ENCODE data around the gene RNASE8.

Gene RNASE8

DNA sequence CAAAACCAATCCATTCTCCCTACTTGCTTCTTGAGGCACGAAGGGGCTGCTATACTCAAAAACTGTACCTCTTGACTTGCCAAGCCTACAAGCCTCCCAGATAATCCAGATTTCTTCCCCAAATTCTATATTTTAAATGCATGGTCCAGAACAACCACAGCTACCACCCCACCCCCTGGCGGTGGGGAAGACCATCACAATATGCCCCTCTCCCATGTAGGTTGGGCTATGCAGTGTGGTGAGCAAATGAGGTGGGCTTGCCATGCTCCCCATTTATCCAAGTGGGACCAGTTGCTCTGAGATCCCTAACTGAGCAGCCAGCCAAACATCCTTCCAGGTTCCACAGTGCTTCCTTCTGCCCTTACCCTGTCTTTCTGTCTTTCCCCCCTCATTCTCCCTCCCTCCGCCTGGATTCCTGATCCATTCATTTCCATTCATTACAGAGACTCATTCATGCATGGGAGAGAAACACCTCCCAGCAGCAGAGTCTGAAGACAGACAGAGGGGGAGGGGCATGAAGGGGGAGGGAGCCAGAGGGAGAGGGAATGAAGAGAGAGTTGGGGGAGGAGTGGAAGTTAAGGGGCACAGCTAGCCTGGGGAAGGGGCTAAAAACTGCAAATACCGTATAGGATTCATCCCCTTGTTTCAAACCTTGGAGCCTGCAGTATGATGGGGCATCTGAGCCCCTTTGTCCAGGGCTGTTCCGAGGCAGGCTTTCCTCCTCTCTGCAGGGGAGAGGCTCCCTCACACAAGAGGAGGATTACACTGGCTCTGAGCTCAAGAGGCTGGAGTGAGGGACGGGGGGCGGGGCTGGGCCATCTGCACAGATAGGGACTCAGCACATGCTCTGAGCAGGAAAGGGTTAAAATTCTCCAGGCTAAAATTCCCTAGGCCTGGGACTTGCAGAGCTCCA is 36.4 kb downstream of the RNASE8 start:
- DNase-seq, result no peak

DNA sequence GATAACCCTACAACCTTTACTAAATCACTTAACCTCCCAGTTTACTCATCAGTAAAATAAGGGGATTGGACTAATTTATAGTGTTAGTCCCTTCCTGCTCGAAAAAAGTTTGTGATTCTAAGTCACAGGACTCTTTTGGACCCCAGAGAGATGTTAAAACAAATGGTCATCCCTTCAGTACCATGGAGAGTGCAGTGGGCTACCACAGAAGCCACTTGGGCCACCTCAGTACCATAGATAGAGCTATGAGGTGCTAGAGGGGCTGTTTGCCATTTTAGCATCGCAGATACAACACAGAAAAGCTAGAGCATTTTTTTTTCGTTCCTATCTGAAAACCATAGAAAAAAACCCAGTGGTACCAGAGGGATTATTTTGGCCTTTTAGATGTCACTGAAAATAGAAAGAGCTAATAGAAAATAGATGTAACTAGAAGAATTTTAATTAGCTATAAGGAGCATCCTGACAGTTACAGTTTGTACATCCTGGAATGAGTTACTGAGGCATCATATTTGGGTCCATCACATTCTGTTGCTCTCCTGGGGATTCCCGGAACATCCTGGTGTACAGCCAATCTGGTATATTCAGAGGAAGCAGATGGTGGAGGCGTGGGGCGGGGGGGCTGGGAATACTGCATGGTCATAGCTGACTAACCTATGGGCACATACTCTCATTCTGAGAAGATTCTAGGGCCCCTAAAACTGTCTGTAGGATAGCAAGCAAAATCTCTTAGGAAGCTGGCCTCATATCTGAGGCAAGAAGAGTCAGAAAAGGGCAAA is 38.0 kb downstream of the RNASE8 start:
- DNase-seq, result no peak

DNA sequence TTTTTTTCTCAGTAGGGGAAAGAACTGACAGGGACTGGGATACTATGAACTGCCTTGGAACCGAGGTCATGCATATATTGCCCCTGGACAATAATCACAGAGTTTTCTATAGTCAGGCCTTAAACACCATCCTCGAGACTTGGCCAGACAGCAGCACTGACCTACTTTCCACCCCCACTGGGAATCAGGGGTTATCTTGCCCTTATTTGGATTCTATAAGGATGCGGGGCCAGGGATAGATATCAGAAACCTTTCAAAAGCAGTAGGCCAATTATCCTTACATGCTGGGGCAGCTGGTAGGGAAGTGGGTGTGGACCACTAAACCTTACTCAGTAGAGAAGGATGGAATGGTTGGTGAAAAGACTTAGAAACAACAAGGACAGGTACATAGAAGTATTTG is 38.8 kb downstream of the RNASE8 start:
- no peak for DNase-seq

DNA sequence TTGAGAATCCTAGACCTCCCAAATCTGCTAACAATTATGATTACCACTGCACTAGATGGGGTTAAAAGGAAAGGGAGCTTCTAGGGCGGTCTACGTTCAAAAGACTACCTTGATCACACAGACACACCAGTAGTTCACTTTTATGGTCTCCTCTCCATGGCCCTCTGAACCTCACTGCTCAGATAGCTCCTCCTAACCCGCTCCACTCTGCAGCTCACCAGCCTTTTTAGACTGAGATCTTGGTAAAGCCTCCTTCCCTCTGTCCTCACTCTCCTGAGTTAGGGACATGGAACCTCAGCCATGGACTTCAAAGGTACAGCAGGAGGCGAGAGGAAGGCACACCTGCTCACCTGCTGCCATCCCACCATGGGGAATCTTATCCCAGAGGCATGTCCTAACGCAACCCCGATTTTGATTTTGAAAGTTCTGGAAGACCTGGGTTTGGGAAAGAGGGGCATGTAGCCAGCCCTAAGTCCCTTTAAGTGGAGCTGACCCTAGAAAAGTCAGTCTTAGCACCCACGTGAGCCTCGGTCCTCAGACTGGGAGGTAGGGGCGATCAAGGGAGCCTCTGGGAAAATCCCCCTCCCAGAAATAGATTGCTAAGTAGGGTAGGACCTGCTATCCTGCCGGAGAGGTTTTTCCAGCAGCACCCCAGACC is 39.5 kb downstream of the RNASE8 start:
- DNase-seq, result no peak

DNA sequence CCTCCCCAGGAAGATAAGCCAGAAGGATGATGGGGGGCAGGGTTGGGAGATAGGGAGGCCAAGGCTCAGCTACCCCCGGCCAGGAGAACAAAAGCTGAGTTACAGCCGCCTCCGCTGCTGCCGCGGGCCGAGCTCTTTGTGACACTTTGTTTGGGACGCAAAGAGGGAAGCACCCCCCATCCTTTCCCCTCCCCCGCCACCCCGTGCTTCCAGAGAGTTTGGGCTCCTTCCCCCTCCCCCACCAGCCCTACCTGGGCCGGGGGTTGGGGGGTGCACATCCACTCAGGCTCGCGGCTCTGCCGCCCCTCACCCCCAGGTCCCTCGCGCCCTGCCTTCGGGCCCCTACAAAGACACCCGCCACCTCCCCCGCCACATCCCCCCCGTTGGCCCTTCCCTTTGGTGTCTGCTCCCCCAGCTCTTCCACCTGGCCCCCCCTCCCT is 40.0 kb downstream of the RNASE8 start:
- no peak for DNase-seq

DNA sequence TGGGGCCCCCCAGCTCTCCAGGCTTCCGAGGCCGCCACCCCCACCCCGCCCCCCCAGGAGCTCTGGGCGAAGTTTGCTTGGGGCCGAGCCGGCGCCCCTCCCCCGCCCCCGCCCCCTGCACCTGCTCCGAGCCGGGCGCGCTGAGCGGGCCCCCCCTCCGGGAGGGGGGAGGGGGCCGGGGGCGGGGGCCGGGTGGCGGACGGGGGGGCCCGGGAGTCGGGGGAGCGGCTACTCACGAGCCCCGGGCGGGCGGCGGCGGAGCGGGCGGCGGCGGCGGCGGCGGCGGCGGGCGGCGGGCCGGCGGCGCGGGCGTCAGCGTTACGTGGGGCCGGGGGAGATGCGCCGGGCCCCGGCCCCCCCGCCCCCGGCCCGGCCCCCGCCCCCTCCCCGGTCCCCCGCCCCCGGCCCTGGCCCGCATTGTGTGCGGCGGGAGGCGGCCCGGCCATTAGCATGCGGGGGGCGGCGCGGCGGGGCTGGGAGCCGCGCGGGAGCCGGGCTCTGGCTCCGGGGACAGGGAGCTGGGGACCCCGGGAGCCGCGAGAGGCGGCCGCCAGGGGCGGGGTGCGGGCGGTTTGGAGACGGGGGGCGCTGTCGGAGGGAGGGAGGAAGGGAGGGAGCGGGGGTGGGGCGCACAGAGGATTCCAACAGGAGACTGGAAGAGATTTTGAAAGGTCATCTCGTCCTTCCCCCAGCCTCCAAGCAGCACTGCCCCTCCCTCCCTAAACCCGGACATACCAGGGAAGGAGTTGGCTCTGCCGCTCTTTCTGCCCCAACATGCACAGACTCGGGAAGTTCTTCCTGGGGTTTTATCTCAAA is 40.7 kb downstream of the RNASE8 start, which contains the start of gene ZNF219:
ZNF219 (minus strand) TSS at position 580 of the 816 bp plus-strand sequence. CDS start 5,064 bp downstream, outside the sequence.
- no peak for DNase-seq

DNA sequence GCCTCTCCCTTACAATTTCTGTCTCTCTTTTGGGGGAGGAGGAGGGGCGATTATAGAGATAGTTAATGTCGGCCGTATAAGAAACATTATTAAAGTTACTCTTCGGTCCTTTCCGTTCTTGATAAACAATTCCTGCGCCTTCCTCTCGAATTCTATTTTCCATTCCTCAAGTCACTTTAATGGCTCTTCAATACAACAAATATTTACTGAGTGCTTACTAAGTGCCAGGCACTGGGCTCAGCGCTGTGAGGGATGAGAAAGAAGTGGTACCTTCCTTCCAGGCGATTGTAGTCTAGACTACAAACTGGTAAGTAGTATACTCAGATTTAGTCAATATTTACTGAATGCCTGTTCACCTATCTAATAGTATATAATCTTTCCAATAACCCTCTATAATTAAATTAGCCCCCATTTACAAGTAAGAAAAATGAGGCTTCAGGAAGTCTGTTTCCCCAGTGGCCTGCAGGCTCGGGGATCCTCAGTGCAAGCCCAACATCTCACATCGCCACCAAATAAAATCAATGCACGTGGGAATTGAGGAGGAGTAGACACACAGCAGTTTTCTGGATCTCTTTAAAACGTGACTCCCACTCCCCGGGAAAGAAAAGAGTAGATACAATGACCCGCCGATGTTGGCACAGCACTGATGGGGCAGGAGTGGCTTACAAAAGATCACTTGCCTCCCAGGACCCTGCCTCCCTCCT is 41.4 kb downstream of the RNASE8 start:
- no peak for DNase-seq

DNA sequence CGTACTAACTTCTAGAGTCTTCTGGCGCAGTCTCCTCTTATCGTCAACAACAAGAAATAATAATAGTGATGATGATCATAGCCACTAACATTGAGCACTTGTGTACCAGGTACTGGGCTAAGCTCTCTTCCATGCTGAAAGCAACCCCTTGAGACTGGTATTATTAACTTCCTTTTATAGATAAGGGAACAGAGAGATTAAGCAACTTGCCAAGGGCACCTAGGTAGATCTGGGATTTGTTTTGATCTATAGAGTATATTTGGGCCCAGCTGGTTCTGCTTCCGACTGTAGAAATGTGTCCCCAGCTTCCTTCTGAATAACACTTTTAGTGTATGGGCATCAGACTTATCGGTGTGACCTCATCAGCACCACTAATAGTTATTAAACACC is 42.0 kb downstream of the RNASE8 start:
- DNase-seq, result no peak

DNA sequence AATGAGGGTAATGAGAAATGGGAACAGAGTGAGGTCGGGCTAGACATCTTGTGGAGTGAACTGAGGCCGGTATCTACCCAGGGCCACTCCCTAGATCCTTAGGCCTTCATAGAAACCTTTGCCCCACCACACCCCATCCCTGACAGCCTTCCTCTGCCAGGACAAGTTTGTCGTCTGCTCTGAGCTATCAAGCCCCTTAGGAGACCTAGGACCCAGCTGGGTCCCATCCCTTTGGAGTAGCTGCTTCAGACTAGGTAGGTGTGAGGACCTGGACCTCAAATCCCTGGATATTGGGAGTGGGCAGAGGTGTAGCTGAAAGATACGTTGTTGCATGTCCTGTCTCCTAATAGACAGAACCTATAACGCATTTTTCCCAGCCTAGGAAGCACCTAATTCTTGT is 43.3 kb downstream of the RNASE8 start, which contains the start of gene TMEM253:
TMEM253 (plus strand) TSS at position 136 of the 400 bp plus-strand sequence. CDS start 278 bp downstream, outside the sequence.
- DNase-seq, result no peak

DNA sequence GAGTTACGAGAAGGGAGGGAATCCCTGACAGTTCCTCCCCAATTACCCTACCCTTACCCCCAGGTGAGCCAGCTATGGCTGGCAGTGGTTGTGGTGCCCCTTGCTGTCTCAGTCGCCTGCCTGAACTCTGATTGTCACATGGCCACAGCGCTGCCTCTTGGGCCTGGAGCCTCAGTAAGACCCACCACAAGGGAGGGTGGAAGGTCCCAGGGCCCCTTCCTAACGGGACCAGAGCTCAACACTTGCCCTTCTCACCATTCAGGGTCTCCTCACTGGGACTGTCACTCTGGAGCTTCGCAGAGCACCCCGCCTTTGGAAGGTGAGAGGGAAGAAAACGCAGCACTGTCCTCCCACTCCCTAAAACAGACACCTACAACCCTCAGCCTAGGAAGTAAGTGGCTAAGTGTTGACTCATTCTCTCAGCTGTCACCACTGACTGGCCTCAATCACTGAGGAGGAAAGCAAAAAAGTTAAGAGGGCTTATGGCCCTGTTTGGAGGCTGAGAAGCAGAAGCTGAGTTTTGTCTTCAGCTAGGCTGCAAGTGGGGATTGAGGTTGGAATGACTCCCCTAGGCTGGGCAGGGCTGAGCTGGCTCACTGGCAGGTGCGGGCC is 44.3 kb downstream of the RNASE8 start:
- no peak for DNase-seq

DNA sequence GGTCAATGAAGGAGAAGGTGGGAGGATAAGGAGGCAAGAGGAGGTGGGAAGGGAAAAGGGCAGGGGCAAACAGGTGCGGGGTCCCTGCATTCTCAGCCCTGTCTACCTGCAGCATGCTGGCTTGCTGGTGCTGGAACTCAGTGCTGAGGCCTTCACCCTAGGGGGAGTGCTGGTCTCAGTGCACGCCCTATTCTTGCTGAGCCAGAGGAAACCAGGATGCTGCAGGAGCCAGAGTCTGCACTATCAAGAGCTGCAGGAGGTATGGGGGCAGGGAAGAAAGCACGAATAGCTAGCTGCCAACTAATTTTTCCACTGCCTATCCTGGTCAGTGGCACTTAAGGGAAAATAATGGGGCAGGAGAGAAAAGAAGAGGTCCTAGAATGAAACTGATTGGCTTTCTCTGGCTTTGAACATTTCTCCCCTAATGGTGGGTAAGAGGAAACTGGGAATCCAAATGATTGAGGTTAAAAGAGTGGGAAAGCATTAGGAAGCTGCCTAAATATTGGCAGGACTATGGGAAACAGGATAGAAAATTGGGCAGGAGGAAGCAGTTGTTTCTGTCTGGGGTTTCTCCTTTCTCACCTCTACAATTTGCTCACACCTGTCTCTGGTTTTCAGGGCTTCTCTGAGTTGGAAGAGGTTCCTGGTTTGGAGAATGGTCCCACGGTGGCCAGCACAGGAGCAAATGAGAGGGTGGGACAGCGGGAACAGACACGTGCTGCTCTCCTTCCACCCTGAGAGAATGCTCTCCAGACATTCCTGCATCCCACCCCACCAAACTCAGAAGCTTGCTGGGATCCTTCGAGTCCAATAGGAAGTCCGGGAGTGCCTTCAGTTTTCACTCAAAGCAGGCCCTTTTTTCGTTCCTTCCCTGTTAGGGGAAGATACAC is 45.1 kb downstream of the RNASE8 start:
- DNase-seq, result no peak

DNA sequence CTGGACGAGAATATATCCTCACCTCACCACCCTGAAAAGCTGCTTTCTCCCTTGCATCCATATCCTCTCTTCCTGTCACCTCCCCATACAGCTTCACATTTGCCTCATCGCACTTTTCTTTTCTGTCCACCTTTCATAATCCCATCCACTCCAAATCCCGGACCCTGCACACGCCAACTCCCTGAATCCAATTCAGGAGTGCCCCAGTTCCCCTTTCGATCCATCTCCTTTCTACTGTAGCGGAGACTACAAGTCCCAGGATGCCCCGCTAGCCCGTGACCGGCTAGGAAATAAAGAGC is 45.7 kb downstream of the RNASE8 start:
- DNase-seq, result no peak

DNA sequence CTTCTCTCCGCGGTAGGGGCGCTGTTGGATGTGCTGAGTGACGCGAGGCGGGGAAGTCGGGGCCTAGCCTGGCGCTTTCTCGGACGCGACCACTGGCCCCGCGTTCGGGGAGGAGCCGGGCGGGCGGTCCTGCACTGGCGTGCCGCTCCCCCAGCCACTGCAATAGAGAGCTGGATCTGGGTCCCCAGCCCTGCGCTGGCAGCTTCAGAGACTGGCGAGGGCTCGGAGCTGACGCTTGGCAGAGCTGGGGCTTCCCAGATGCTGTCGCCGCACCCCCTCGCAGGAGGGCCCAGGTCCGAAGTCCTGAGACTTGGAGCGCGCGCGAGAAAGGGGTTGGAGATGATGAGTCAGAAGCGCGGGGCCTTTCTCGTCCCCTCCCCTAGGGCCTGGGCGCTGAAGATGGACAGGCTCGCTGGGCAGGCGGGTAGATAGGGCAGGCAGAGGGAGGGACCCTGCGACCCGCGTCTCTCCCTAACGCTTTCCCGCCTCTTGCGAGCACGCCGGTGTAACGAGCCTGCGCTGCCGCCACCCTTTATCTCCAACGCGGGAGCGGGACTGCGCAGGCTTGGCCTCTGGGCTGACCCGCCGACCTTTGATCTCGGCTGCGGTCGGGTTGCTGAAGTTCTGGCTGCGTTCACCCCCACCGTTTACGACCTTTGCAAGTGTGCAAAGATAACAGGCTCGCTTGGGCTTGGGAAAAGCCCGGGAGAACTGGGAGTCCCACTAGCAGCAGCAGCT is 46.3 kb downstream of the RNASE8 start:
- peak; percentile 92 for DNase-seq

DNA sequence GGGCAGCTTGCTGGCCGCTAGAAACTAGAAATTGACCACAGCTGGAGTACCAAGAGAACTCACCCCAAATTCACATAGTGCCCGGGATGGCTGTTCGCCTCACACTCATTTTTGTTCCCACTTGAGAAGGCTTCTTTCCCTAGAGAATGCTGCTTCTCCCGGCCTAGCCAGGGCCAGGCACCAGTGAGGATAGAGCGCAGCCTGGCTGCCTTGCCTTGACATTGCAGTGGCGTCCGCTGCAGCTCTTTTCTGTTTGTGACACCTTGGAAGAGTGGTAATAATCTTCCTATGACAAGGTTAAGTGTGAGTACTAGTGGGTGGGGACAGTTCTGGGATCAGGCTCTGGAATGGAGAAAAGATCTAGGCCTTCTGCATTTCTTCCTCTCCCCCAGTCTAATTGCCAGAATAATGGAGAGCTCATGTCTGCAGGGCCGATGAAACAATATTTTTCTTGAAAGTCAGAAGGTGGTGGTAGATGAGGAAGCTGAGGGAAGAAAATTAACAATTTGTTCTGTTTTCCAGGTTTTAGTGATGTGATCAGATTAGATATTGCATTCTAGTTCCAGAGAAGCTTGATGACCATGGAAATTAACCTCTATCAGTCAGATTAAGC is 46.9 kb downstream of the RNASE8 start:
- DNase-seq, result peak; percentile 57

DNA sequence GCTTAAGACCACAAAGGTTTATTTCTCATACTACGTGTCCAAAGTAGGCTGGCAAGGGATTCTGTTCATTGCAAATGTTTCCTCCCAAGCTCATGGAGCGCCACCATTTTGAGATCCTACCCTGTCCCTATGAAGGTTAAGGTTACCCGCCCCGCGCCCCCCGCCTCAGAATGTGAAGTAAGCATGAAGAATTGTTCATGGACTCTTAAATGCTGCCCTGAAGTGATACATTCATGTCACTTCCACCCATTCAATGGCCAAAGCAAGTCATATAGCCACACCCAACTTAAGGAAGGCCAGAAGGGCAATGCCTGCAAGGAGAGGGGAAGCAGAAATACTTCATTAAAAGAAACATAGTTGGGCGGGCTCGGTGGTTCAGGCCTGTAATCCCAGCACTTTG is 47.5 kb downstream of the RNASE8 start:
- DNase-seq, result no peak

DNA sequence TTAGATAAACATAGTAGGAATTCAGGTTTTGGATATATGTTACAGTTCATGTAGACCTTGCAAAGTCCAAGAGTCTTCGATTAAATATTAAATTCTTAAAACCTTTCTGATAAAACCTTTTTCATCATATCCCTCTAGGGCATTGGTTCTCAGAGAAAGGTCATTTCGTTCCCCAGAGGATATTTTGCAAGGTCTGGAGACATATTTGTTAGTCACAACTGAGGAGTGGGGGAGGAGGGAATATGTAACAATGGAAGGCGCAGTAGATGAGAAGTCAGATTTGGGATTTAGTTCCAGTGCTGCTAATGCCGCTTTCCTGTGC is 48.5 kb downstream of the RNASE8 start:
- DNase-seq, result no peak

DNA sequence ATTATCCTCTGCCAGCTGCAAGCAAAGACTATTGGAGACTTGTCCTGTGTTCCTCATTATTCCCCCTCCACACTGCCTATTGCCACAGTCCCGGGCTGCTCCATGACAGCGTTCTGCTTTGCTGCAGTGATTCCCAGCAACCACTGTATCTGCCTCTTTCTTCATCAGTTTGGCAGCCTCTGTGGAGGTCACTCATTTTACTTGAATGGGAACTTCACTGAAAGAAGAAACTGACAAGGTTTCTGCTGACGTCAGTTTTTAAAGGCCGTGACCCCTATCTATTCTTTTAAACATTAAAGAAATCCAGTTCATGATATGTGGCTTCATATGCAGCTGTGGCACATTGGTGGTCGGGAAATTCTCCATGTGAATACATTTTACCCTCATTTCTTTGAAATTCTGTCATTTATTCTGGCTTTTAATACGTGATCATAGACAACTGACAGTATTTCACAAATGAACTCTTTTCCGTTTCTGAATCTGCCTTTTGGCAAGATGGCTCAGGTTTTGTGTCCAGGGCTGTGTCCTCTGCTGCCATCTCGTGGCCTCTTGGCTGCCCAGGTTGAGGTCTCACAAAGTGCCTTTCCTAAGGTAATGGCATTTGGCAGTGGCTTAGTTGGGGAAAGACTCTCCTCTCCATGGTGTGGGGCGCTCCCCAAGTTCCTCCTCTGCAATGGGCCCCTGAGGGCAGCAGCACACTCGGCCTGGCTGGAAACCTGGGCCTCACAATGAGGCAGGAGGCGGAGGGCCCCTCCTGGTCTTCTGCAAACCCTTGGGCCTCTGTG is 49.1 kb downstream of the RNASE8 start:
- peak; percentile 71 for DNase-seq

DNA sequence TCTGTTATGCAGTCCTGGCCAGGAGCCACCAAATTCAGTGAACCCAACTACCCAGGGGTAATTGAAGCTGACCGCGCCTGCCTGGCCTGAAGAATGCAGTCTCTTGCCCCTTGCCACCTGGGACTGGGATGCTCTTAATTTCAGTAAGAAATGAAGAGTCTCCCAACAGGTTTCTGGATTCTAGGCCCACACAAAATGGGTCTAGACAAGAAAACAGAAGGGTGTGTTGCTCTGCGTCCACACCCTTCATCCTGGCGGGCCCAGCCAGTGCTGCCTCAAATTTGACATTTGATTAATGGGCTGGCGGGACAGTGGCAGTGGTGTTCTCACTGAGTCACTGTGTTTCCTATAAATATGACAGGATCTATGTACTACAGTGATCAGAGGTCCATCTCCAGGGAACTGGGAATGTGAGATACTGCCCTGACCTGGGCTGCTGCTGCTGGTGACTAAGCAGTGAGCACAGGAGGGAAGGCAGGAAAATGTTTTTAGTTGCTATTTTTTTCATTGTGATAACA is 49.7 kb downstream of the RNASE8 start:
- DNase-seq, result no peak

Data from activated CD4-positive, CD25-positive, alpha-beta regulatory T cell treated with anti-CD3 and anti-CD28 coated beads, Interleukin-2, amount 50 U/mL, for 72 hours (primary cell).